HCT116 (cell line): ENCODE measurements around the gene DOCK1.

Source experiments
- CEBPB ChIP-seq: IDR thresholded peaks from 2 replicates; pipeline ENCODE4 v1.6.1; 2012; ENCODE audit warnings: low read depth
- CTCF ChIP-seq, 3 experiments: fragments of 200-600 bp in 1 of 3; sonication (generic) in 1 of 3; IDR thresholded peaks in 2 of 3; conservative IDR thresholded peaks in 1 of 3; 2 replicates each; pipeline ENCODE4 v1.5.1; 2012 to 2017; ENCODE audit warnings: low read depth in 2 of 3, low read length in 2 of 3, antibody characterized with exemption in 1 of 3, borderline replicate concordance in 1 of 3, control low read depth in 1 of 3, mild to moderate bottlenecking in 1 of 3, mixed read lengths in 1 of 3, mixed run types in 1 of 3, moderate library complexity in 1 of 3; ENCODE audit not compliant: insufficient read depth in 1 of 3
- EZH2phosphoT487 ChIP-seq: fragments of 200-600 bp; IDR thresholded peaks from 2 replicates; pipeline ENCODE4 v1.6.1; 2018; ENCODE audit warnings: antibody characterized with exemption, borderline replicate concordance
- JUND ChIP-seq: IDR thresholded peaks from 2 replicates; pipeline ENCODE4 v1.6.1; 2012
- POLR2A ChIP-seq: IDR thresholded peaks from 2 replicates; pipeline ENCODE4 v1.7.0; 2011; ENCODE audit warnings: borderline replicate concordance; ENCODE audit not compliant: insufficient read depth, insufficient read length; ENCODE audit errors: extremely low read depth
- ZNF274 ChIP-seq: fragments of 200-500 bp; sonication (Bioruptor generic); IDR thresholded peaks from 2 replicates; pipeline ENCODE4 v1.6.1; 2014; ENCODE audit warnings: mild to moderate bottlenecking, low read depth, low read length, inconsistent platforms

DNA sequence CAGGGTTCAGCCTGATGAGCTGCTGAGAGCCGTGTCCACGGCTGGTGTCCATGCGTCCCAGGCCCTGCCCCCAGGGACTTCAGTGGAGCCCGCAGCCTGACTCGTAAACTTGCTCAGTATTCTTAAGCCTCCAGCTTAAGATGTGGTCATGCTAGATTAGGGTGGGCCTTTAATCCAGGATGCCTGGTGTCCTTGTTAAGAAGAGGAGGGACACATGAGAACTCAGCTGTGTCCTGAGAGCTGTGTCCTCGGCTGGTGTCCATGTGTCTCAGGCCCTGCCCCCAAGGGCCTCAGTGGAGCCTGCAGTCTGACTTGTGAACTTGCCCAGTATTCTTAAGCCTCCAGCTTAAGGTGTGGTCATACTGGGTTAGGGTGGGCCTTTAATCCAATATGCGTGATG, 23.0 kb downstream of the DOCK1 start:
- TF ChIP-seq ZNF274, result no peak
- TF ChIP-seq EZH2phosphoT487, result no peak
- no peak for TF ChIP-seq CTCF (IDR thresholded peaks at IDR 0.05 in 2 of 3, conservative IDR thresholded peaks at IDR 0.05 in 1 of 3; ENCODE audit: borderline replicate concordance in 1 of 3, insufficient read depth in 1 of 3, low read depth in 2 of 3, low read length in 2 of 3)
- TF ChIP-seq POLR2A, result no peak
- no peak for TF ChIP-seq JUND
- TF ChIP-seq CEBPB, result no peak
